Measurements from ENCODE around the gene SCNN1A.

Gene SCNN1A

DNA sequence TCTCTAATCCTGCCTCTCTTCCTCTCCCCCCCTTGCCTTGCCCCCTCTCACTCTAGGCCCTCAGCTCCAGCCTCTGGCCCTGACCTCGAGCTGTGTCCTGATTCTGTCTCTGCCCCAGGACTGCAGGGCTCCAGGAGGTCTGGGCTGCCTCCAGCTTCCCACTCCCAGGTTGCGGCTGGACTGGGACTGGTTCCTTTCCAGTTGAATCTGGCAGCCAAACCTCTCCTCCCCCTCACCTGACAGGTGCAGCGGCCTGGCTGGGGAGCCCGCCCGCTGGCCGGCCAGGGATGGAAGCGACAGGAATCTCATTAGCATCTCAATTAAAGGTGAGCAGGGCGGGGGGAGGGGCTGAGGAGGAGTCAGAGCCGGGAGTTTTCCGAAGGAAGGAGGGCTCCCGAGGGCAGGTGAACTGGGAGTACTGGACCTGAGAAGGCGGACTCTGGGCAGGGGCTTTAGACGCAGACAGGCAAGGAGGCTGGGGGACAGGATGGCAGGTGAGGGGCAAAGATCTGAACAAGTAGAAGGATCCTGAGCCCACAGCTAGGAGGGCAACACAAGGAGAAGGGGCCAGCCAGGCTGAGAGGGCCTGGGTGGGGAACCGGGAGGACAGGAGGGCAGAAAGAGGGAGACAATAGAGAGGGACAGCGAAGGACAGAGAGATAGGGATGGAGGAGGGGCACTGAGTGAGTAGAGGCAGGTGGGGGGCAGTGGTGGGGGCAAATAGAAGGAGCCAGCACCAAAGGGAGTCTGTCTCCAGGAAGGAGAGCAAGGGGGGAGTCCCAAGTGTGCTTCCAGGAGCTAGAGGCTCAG lies at the start of gene SCNN1A:
TSS of gene SCNN1A (minus strand) at position 295 of the 810 bp plus-strand sequence. CDS start 780 bp downstream, outside the sequence.
- DNase-seq, result peak; percentile 71

DNA sequence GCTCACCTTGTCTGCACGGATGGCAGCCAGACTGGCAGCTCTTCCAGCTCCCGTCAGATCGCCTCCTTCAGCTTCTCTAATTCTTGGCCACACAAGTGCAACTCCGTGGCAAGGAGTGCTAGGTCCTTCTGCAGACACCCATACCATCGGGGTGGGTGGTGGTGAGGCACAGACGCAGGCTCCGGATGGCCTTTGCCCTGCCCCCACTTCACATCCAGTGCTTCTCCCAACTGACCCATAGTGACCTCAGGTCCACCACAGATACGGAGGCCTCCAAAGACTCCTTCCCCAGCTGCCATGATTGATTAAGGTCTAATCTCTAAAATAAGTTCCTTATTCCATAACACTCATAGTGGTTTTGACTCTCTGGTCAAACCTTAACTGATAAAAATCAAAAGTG lies 49.5 kb upstream of the SCNN1A start:
- DNase-seq, result no peak

DNA sequence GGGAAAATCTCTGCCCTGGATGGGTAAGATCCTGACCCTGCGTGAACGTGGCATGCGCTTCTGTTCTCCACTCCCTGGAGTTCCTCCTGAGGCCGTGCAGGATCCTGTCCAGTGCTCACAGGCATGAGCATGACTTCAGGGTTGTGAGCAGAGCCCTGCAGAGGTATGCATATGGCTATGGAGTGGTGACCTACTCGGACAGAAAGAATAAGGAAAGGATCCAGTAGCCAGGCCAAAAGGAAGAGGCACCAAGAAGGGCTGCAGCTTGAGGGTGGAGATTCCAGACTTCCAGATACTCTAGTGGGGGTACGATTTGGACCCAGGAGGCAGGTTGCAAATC lies 48.6 kb upstream of the SCNN1A start:
- no peak for DNase-seq

DNA sequence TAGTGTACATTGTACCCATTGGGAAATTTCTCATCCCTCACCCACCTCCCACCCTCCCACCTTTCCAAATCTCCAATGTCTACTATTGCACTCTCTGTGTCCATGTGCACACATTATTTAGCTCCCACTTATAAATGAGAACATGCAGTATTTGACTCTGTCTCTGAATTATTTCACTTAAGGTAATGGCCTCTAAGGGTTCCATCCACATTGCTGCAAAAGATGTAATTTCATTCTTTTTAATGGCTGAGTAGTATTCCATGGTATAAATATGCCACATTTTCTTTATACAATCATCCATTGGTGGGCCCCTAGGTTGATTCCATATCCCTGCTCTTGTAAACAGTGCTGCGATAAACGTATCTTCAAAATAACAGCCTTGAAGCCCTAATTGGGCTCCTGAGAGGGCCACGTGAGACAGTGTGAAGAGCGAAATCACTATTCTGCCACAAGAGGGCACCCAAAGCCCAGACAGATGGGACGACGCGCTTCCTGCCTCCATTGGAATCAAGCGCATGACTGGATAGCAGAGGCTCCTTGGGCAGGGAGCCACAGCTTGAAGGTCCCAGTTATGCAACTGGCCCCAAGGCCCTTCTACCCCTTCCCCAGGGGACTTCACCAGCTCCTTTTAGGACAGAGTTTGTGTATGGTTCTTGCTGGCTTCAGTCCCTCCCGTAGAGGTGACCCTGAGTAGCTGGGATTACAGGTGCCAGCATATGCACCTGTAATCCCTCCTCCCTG lies 48.1 kb upstream of the SCNN1A start:
- peak; percentile 83 for DNase-seq

DNA sequence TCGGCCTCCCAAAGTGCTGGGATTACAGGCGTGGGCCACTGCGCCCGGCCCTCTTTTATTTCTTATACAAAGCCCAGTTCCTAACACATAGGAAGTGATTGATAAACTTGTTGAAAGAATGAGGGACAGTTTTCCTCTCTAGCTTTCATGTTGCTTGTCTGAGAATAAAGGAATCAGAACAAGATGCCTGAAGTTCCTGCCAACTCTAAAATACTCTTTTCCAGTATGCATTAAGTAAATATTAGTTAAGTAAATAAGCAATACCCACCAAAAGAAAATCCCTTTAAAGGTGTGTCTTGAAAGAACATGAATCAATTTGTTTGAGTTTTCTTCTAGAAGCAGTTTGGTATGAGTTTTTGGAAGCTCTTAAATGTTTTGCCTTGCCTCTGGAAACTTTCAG lies 45.0 kb upstream of the SCNN1A start:
- no peak for DNase-seq

DNA sequence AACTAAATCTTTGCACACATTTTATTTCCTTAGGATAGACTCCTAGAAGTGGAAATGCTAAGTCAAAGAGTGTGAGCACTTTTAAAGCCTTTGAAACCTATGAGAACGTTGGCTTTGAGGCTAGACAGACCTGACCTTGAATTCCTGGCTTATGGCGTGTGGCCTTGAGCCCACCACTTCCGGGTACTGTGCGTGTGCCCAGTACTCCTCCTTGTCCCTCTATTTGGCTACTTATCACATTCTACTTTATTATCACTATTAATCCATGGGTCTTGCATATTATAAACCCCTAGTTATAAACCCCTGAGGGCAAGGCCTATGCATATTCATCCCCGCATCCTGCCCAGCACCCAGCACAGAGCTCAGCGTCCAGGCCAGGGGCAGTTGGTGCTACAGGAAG lies 43.4 kb upstream of the SCNN1A start:
- no peak for DNase-seq

DNA sequence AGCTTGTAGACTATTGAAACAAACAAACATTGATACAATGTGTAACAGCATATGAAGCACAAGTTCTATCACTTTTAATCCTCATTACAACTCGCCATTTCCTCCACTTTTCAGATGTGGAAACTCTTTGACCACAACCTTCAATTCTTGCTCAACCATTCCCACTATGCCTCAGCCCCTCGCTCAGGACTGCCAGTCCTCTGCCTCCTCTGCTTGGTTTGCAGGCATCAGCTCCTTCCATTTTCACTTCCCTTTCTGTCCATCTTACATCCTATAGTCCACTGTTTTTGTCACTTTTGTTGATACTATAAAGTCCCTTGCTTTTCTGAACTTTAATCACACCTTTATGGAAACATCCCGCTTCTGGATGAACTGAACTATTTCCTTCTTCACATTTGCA lies 41.2 kb upstream of the SCNN1A start:
- DNase-seq, result no peak

DNA sequence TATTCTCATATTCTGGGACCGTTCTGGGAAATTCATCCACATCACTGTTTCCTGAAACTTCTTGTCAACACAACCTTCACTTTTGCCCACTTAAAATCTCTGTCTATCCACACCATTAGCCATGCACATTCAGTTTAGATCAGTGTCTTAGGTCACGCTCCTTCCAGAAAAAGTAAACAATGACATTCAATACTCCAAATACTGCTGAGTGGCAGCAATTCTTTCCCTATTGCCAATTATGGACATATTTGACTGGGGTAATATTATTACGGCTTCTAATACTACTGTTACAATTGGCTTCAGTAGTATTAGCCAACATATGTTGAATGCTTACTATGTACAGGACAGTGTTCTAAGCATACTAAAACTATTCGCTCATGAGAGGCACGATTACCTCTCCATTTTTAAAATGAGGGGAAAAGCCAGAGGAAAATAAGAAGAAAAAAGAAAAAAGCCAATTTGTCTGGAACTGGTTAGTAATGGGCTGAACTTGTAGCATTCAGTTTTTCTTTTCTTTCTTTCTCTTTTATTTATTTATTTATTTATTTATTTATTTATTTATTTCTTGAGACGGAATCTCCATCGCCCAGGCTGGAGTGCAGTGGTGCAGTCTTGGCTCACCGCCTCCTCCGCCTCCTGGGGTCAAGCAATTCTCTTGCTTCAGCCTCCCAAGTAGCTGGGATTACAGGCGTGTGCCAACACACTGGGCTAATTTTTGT lies 32.0 kb upstream of the SCNN1A start:
- no peak for DNase-seq

DNA sequence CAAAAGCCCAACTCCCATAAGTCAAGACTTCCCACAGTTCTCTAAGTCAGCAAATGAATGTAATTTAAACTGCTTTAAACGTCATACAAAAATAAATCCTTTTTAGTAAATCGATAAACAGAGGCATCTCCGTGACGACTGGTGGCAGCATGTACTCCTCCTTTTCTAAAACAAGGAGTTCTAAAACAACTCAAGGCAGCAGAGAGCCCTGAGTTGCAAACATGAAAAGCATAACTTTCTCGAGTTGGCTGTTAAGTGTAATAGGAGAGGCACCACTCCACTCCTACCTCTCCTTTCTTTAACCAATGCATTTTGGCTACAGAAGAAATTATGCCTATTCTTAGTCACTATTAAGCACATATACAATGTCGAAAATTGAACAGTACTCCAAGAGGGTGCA lies 30.6 kb upstream of the SCNN1A start:
- DNase-seq, result no peak

DNA sequence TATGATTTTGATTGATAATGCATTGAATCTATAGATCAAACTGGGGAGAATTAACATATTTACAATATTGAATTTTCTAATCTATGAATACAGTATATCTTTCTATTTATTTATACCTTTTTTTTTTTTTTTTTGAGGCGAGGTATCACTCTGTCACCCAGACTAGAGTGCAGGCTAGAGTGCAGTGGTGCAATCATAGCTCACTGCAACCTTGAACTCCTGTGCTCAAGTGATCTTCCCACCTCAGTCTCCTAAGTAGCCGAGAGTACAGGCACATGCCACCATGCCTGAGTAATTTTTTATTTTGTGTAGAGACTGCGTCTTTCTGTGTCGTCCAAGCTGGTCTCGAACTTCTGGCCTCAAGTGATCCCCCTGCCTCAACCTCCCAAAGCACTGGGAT lies 29.0 kb upstream of the SCNN1A start:
- no peak for DNase-seq

DNA sequence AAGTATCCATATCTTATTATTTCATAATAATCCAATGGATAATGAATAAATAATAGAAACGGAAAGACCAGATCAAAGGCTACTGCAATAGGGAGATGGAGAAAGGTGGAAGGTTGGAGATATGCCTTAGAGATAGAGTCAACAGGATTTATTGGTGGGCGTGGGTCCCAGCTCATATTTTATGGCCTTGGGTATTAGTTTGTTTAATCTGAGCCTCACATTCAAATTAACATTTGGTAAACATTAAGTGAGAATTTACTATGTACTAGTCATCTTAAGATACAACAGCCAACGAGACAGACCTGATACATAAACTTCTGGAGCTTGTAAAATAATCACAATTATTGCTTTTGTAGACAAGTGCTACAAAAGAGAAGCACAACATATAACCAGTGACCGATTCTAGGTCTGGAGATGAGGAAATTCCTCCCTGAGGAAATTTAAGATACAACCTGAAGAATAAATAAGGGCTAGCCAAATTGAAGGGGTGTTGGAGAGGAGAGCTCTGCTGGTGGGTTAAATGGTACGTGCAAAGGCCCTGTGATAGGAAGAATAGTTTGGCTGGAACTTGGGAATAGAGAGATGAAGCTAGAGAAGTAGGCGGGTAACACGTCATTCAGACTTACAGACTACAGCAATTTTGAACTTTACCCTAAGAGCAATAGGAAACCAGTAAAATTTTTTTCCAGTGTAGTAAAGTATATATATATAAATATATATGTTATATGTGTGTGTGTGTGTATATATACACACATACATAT lies 24.7 kb upstream of the SCNN1A start:
- no peak for DNase-seq

DNA sequence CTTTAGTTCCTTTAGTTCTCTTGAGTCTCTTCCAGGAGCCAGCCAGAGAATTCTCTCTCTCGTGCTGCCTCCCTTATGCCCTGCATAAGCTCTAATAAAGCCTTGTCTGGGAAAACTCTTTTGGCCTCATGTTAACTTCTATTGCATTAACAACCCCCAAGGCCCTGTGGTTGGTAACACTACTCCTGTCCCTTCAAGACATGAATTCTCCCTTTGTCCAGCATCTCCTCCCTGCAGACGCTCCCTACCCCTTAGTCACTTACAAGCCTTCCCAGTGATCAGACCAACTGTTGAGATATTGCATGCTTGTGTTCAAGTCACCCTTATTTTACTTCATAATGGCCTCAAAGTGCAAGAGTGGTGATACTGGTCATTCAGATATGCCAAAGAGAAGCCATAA lies 20.7 kb upstream of the SCNN1A start:
- no peak for DNase-seq

DNA sequence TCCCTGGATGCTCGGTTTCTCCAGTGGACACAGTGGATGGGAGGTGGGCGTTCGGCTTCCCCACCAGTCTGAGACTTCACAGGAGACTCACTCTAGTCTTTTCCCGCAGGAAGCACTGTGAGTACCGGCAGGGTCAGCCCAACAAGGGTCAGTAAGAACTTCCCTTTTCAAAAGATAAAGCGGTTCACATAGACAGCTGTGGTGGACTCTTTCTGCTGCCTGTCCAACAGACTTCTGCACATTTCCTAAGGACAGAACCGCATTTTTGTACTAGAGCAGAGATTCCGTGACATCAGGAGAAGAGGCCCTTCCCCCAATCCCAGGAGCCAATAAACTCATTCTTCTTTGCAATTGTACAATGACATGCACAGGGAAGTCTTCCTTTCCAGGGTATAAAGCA lies 19.0 kb upstream of the SCNN1A start:
- no peak for DNase-seq

DNA sequence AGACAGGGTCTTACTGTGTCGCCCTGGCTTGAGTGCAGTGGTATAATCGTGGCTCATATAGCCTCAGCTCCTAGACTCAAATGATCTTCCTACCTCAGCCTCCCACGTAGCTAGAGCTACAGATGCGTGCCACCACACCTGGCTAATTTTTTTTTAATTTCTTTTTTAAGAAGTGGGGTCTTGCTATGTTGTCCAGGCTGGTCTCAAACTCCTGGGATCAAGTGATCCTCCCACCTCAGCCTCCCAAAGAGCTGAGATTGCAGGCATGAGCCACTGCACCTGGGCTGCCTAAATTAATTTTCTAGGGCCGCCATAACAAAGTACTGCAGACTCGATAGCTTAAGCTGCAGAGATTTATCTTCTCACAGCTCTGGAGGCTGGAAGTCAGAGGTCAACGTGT lies 17.7 kb upstream of the SCNN1A start:
- no peak for DNase-seq

DNA sequence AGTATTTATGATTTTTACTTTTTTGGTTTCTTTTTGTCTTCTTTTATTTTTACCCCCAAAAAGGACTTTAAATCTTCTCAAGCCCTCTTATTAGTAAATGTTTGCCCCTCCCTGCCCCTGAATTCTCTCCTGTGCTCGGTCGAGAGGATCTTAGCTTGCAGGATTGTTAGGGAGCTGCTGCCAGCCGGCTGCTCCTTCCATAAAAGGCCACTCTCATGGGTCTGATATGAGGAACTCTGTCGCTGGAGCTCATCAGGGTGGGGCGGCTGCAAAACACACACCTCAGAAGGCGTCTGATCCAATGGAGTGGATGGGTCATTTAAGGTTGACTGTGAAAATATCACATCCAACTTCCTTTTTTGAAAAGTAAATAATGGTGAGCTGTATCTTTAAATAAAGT lies 17.1 kb upstream of the SCNN1A start:
- DNase-seq, result peak; percentile 6

DNA sequence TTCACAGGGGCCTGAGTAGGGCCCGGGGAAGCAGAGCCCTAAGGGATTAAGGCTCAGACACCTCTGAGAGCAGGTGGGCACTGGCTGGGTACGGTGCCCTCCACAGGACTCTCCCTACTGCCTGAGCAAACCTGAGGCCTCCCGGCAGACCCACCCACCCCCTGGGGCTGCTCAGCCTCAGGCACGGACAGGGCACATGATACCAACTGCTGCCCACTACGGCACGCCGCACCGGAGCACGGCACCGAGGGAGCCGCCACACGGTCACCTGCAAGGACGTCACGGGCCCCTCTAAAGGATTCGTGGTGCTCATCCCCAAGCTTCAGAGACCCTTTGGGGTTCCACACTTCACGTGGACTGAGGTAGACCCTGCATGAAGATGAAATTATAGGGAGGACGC lies 15.7 kb upstream of the SCNN1A start:
- no peak for DNase-seq

DNA sequence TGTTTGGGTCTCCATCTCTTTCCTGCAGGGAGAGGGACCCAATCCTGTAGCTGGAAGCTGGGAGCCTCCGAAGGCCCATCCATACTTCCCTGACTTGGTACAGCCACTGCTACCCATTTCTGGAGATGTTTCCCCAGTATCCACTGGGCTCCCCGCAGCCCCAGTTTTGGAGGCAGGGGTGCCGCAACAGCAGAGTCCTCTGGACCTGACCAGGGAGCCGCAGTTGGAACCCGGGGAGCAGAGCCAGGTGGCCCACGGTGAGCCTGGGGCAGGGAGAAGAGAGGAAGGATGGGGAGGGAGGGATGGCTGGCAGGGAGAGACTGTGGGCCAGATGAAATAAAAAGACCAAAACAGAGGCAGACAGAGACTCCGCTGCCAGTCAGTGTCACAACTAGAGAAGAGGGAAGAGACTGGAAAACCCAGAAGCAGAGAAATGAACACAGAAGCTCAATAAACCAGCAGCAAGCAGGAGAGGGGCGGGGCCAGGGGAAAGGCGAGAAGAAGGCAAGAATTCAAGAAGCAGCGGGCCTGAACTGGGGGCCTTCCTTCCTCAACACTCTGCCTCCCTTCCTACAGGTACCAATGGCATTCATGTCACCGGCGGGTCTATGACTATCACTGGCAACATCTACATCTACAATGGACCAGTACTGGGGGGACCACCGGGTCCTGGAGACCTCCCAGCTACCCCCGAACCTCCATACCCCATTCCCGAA lies 14.9 kb upstream of the SCNN1A start:
- DNase-seq, result no peak

DNA sequence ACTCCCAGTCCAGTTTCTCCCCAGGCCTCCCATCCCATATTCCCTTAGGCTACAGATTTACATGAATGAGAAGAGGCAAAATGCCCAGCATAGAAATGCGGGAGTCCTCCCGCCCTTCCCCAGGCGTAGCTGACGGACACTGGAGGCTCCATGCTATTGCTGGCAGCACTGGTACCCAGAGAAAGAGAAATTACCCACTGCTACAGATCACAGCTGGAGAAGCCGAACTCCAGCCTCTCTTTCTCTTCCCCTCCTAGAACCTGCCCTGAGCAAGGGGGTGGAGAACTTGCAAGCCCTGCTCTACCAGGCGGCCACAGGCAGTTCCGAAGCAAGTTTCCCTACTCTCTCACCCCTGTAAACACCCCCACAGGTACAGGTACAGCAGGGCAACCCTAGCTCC lies 12.2 kb upstream of the SCNN1A start:
- DNase-seq, result no peak

DNA sequence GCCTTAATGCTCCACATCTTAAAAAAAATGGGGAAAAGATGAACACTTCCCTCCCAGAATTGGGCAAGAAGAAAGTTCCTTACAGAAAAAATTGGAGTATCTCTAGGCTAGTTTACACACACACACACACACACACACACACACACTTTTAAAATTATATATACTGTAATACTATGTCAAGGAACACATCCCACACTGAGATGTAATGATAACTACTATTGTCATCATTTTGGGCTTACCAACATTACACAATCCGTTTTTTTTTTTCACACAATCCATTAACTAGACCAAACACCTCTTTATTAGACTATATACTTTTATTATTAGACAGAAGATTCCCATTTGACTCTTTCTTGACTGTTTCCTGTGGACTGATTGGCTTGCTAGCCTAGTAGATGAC lies 11.1 kb upstream of the SCNN1A start:
- DNase-seq, result no peak

DNA sequence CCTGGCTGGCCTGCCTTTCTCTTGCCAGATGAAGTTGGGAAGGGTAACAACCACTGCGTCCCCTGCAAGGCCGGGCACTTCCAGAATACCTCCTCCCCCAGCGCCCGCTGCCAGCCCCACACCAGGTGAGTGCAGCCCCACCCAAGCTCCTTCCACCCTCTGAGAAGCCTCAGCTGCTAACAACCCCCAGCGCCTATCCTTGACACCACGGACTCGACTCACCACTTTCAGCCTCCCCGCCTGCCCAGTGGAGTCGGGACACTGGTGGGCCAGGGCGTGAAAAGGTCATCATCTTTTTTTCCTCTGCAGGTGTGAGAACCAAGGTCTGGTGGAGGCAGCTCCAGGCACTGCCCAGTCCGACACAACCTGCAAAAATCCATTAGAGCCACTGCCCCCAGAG lies 10.7 kb upstream of the SCNN1A start:
- no peak for DNase-seq

DNA sequence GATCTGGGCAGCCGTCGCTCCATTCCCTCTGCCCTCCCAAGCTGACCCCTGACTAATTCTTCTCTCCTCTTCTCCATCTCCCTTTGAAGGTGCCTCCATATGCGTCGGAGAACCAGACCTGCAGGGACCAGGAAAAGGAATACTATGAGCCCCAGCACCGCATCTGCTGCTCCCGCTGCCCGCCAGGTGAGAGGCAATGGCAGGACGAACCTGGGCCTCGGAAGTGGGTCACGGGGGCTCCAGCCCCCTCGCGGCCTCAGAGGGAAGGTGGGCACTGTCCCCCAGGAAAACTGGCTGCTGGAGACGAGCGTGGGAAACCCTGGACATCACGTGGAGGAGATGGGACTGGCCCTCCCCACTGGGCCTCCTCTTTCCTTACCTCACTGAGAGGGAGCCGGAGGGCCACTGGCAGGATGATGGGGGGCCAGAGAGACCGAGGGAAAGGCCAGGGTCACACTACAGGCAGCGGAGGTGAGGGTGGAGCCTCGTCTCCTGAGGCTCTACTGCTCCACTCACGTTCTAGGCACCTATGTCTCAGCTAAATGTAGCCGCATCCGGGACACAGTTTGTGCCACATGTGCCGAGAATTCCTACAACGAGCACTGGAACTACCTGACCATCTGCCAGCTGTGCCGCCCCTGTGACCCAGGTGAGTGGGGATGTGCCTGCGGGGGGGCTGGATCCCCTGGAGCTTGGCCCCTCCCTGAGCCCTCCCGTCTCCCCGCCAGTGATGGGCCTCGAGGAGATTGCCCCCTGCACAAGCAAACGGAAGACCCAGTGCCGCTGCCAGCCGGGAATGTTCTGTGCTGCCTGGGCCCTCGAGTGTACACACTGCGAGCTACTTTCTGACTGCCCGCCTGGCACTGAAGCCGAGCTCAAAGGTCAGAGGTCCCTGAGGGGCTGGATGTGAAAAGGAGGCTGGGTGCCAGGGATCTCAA lies 9.4 kb upstream of the SCNN1A start:
- DNase-seq, result no peak
